K562 (cell line): Measurements from ENCODE around the gene ALG12. TPM values are rescaled to one million over a fixed set of nuclear protein-coding genes. Genes with fewer than 3 reads are reported as not detected.
A peak's percentile ranks its signal among the peaks of the same experiment; 100 is the strongest.

ENCODE experiments used
- ATAC-seq: fragments of 200-7000 bp; cut with Tn5 transposase; 3 replicates; pipeline ENCODE4 v1.9.1; 2020; ENCODE audit warnings: moderate library complexity
- BruUV-seq: library from RNA; stranded (reverse); fragments of 400-500 nt; replicated peaks from 2 replicates; lab custom pipeline; 2021; lab: Mats Ljungman, UMichigan
- CTCF ChIA-PET: fragments of 300-600 bp; formaldehyde crosslinking; extraction: SDS; loops from one replicate; lab custom pipeline; 2021; ENCODE audit warnings: low intra/inter-chr PET ratio; lab: Yijun Ruan, JAX
- POLR2A ChIA-PET: fragments of 300-600, 350-650 bp; sonication (Branson Sonifier 250); formaldehyde crosslinking; extraction: SDS; loops from one replicate; lab custom pipeline; 2021; ENCODE audit warnings: antibody characterized with exemption, inconsistent platforms; lab: Yijun Ruan, JAX
- DNase-seq, 4 experiments: peaks; one replicate each; pipeline versions ENCODE4 v3.0.0 to v3.0.0-alpha.2; 2011 to 2018; ENCODE audit warnings: low spot score in 3 of 4, mixed read lengths in 3 of 4; ENCODE audit errors: extremely low read depth in 1 of 4
- FAIRE-seq: peaks from 2 replicates; lab custom pipeline; 2011; peaks lifted over from hg19 to GRCh38; lab: Jason Lieb, UNC
- H2AFZ ChIP-seq: 2 replicates; pipeline ENCODE4 v1.6.0; 2011; ENCODE audit warnings: low read depth, low read length, control low read depth, inconsistent platforms
- H3K27ac ChIP-seq: fragments of 200-600 bp; 3 replicates; pipeline ENCODE4 v1.8.0; 2011; ENCODE audit warnings: low read depth, mild to moderate bottlenecking, control low read depth, inconsistent platforms, low read length, moderate library complexity, mixed read lengths; ENCODE audit errors: extremely low read depth
- H3K27me3 ChIP-seq, 2 experiments: fragments of 300-600 bp in 1 of 2; 2 replicates in 1 of 2; 3 replicates in 1 of 2; pipeline versions ENCODE4 v1.6.0 to v1.8.0; 2011; ENCODE audit warnings: inconsistent platforms in 2 of 2, low read length in 2 of 2, mild to moderate bottlenecking in 1 of 2, mixed read lengths in 1 of 2, moderate library complexity in 1 of 2; ENCODE audit not compliant: control insufficient read depth in 2 of 2, insufficient read depth in 2 of 2
- H3K36me3 ChIP-seq: fragments of 300-600 bp; 3 replicates; pipeline ENCODE4 v1.8.0; 2011; ENCODE audit warnings: mild to moderate bottlenecking, low read length, inconsistent platforms; ENCODE audit not compliant: control insufficient read depth, insufficient read depth
- H3K4me1 ChIP-seq, 2 experiments: fragments of 200-600 bp in 1 of 2; replicated peaks in 1 of 2; 2 replicates in 1 of 2; 3 replicates in 1 of 2; pipeline versions ENCODE4 v1.5.1 to v1.8.0; 2011; ENCODE audit warnings: inconsistent platforms in 2 of 2, low read length in 2 of 2, mild to moderate bottlenecking in 1 of 2, mixed read lengths in 1 of 2, moderate library complexity in 1 of 2; ENCODE audit not compliant: control insufficient read depth in 2 of 2, insufficient read depth in 2 of 2
- H3K4me2 ChIP-seq: 2 replicates; pipeline ENCODE4 v1.6.1; 2011; ENCODE audit warnings: low read length, control low read depth, inconsistent platforms, mixed read lengths; ENCODE audit not compliant: insufficient read depth
- H3K4me3 ChIP-seq: fragments of 200-600 bp; sonication (generic), shearing (Covaris generic); 2 replicates; pipeline ENCODE4 v1.5.1; 2016; ENCODE audit warnings: control low read depth, inconsistent platforms
- H3K79me2 ChIP-seq: fragments of 200-600 bp; 3 replicates; pipeline ENCODE4 v1.8.0; 2011; ENCODE audit warnings: low read length, inconsistent platforms; ENCODE audit not compliant: control insufficient read depth, insufficient read depth
- H3K9ac ChIP-seq, 2 experiments: 2 replicates each; pipeline versions ENCODE4 v1.6.0 to v1.6.1; 2011; ENCODE audit warnings: low read depth in 2 of 2, low read length in 2 of 2, control low read depth in 1 of 2, inconsistent platforms in 1 of 2, mild to moderate bottlenecking in 1 of 2, mixed read lengths in 1 of 2; ENCODE audit not compliant: insufficient read depth in 1 of 2
- H3K9me1 ChIP-seq: one replicate; pipeline ENCODE4 v1.6.0; 2011; ENCODE audit warnings: inconsistent platforms, mild to moderate bottlenecking, low read length, moderate library complexity; ENCODE audit not compliant: control insufficient read depth, insufficient read depth
- H3K9me3 ChIP-seq: replicated peaks from 2 replicates; pipeline ENCODE4 v1.5.1; 2011; ENCODE audit warnings: low read depth, low read length, inconsistent platforms; ENCODE audit not compliant: control insufficient read depth, insufficient read depth
- H4K20me1 ChIP-seq: replicated peaks from 2 replicates; pipeline ENCODE4 v1.6.1; 2011; ENCODE audit warnings: low read length, inconsistent platforms, mixed read lengths; ENCODE audit not compliant: control insufficient read depth, insufficient read depth
- HNRNPK ChIP-seq: fragments of 200-400 bp; formaldehyde crosslinking; IDR thresholded peaks from one replicate; pipeline ENCODE4 v1.6.1; 2018; ENCODE audit warnings: mild to moderate bottlenecking, low read depth, low read length; ENCODE audit not compliant: poor library complexity, severe bottlenecking
- NR2F6 ChIP-seq: fragments of 450-650 bp; formaldehyde crosslinking; IDR thresholded peaks from 2 replicates; pipeline ENCODE4 v1.4.0; 2020; ENCODE audit warnings: mild to moderate bottlenecking
- SPI1 ChIP-seq: IDR thresholded peaks from 2 replicates; pipeline ENCODE4 v1.6.1; 2011; ENCODE audit warnings: low read depth, low read length, control low read depth, borderline replicate concordance
- TOE1 ChIP-seq, 2 experiments: fragments of 450-650 bp in 1 of 2; sonication (generic) in 1 of 2; formaldehyde crosslinking in 1 of 2; IDR thresholded peaks; 2 replicates each; pipeline versions ENCODE4 v1.7.1 to v1.8.0; 2016 to 2022; ENCODE audit warnings: borderline replicate concordance in 2 of 2, mild to moderate bottlenecking in 2 of 2, antibody characterized with exemption in 1 of 2, inconsistent platforms in 1 of 2, low read depth in 1 of 2, missing genetic modification reagents in 1 of 2, moderate library complexity in 1 of 2
- WHSC1 ChIP-seq: IDR thresholded peaks from one replicate; pipeline ENCODE4 v1.6.1; 2012; ENCODE audit warnings: low read length, control low read depth, inconsistent platforms
- ZNF696 ChIP-seq: fragments of 250-450 bp; sonication (Bioruptor Pico); conservative IDR thresholded peaks from 2 replicates; pipeline ENCODE4 v1.4.0; 2020; ENCODE audit warnings: mild to moderate bottlenecking, moderate library complexity
- WGBS: fragments of 100-300 bp; shearing (Covaris generic); methylation state at CpG from one replicate; pipeline ENCODE4 v1.1.6; 2016; ENCODE audit warnings: low coverage, mixed read lengths; ENCODE audit not compliant: insufficient coverage; ENCODE audit errors: missing lambda C conversion rate; 5-methylcytosine and 5-hydroxymethylcytosine counted together
- in situ Hi-C: fragments of 300-500 bp; cut with MboI; formaldehyde crosslinking; loops from 4 replicates; pipeline ENCODE4 v1.15.0; 2018; ENCODE audit warnings: inconsistent platforms, mixed read lengths
- intact Hi-C: fragments of 100-400 bp; cut with micrococcal nuclease; formaldehyde crosslinking; loops from 2 replicates; pipeline ENCODE4 v1.14.2; 2022
- polyA plus RNA-seq, 8 experiments: library from polyadenylated mRNA; depleted of rRNA in 4 of 8; stranded (reverse) in 5 of 8; unstranded in 3 of 8; fragments of >200 nt; fragmentation: Nextera tagmentation in 2 of 8; fragmentation: Illumina TruSeq in 1 of 8; extraction: Ambion mirVana in 2 of 8; extraction: Trizol in 1 of 8; gene quantifications; 2 replicates each; pipeline versions ENCODE4 v1.2.1 to v1.2.3, GENCODE V29; 2011 to 2014; ENCODE audit warnings: inconsistent platforms in 1 of 8, missing spikeins in 1 of 8
- total RNA-seq, 7 experiments: library from RNA; depleted of rRNA in 6 of 7; stranded (reverse); fragments of >200 nt in 6 of 7; fragmentation: Illumina TruSeq in 2 of 7; extraction: Trizol in 2 of 7; gene quantifications; 2 replicates each; pipeline versions ENCODE4 v1.2.1 to v1.2.3, GENCODE V29; 2011 to 2021; ENCODE audit warnings: low replicate concordance in 1 of 7
- TF ChIP-seq, protein P1 (sequence below), 2 experiments: fragments of 450-650 bp; IDR thresholded peaks; 2 replicates each; pipeline ENCODE4 v1.6.1; 2016; ENCODE audit warnings: mild to moderate bottlenecking in 2 of 2, borderline replicate concordance in 1 of 2, low read depth in 1 of 2, moderate library complexity in 1 of 2
- TF ChIP-seq, protein P2 (sequence below), 2 experiments: IDR thresholded peaks; 2 replicates each; pipeline ENCODE4 v1.6.1; 2011; ENCODE audit warnings: borderline replicate concordance in 1 of 2, control low read depth in 1 of 2, low read depth in 1 of 2, low read length in 1 of 2, mild to moderate bottlenecking in 1 of 2, mixed read lengths in 1 of 2, moderate library complexity in 1 of 2; ENCODE audit not compliant: insufficient read depth in 1 of 2, insufficient read length in 1 of 2, poor library complexity in 1 of 2, severe bottlenecking in 1 of 2; ENCODE audit errors: extremely low read depth in 1 of 2
- TF ChIP-seq, protein P3 (sequence below): fragments of 450-650 bp; IDR thresholded peaks from 2 replicates; pipeline ENCODE4 v1.6.1; 2014; ENCODE audit warnings: low read depth, mild to moderate bottlenecking, moderate library complexity, borderline replicate concordance

ALG12 gene
- total and polyA plus RNA-seq, 9 of the 15 experiments (the other 6 are each of a cell fraction or from before 2014, with no cell fraction given): 0.20 to 8.5 (median 3.4) TPM

DNA sequence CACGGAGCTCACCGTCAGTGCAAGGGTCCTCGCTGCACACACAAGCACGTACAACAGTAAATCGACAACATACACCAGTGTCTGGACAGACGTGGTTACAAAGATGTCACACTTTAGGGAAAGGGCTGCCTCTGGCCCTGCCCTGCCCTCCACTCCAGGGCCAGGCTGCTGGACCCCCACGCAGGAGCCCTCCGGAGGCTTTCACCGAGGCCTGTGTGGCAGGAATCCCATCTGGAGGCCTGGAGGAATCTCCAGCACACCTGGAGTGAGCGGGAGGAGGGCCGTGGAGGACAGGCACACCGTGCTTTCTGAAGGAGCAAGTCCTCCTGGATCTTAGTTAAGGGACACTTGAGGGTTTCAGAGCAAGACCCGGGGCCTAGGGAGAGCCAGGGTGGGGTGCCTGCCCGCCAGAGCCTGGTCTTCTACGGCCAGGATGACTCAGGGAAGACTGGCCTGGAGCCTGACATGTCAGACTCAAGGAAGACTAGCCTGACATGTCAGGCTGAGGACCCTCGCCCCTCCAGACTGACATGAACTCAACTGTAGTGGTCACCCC is 40.2 kb upstream of the ALG12 start:
- H3K9me3 ChIP-seq: no peaks in the 10 kb centered on the region
- H3K27me3 ChIP-seq: no peaks in the 10 kb centered on the region
- BruUV-seq: no TSS peak
- peaks cover 17% of the 10 kb centered on the region; the same call in 1 of the 3 replicates for H3K36me3 ChIP-seq
- peak overlapping the region; percentile 94; the same call in 1 of the 3 replicates for H3K27ac ChIP-seq
- no peak overlapping the region for H3K4me3 ChIP-seq
- CTCF ChIA-PET: no interaction called here
- H3K9ac ChIP-seq: peak overlapping the region; percentile 88 to 95; a peak in 3 of 4 replicates
- H4K20me1 ChIP-seq: peaks cover 15% of the 10 kb centered on the region
- H3K9me1 ChIP-seq: no peaks in the 10 kb centered on the region
- H3K4me1 ChIP-seq: peaks cover 18 to 84% of the 10 kb centered on the region in 2 experiments
- ATAC-seq (no peak), DNase-seq (no peak), FAIRE-seq (no peak)
- in situ Hi-C loops (no loop called here), intact Hi-C loops (no loop called here)
- 71% methylated on average over 12 of the region's 16 CpGs for WGBS
- H2AFZ ChIP-seq: no peak overlapping the region
- H3K4me2 ChIP-seq: no peak overlapping the region
- H3K79me2 ChIP-seq: peaks cover 35% of the 10 kb centered on the region
- POLR2A ChIA-PET: interaction anchor here (0.6 to 1.1 kb wide), 2 partner anchors 13 to 15 kb away, joined by 5 read pairs; no protein-coding TSS in a partner anchor
- TF ChIP-seq, protein P1, sequence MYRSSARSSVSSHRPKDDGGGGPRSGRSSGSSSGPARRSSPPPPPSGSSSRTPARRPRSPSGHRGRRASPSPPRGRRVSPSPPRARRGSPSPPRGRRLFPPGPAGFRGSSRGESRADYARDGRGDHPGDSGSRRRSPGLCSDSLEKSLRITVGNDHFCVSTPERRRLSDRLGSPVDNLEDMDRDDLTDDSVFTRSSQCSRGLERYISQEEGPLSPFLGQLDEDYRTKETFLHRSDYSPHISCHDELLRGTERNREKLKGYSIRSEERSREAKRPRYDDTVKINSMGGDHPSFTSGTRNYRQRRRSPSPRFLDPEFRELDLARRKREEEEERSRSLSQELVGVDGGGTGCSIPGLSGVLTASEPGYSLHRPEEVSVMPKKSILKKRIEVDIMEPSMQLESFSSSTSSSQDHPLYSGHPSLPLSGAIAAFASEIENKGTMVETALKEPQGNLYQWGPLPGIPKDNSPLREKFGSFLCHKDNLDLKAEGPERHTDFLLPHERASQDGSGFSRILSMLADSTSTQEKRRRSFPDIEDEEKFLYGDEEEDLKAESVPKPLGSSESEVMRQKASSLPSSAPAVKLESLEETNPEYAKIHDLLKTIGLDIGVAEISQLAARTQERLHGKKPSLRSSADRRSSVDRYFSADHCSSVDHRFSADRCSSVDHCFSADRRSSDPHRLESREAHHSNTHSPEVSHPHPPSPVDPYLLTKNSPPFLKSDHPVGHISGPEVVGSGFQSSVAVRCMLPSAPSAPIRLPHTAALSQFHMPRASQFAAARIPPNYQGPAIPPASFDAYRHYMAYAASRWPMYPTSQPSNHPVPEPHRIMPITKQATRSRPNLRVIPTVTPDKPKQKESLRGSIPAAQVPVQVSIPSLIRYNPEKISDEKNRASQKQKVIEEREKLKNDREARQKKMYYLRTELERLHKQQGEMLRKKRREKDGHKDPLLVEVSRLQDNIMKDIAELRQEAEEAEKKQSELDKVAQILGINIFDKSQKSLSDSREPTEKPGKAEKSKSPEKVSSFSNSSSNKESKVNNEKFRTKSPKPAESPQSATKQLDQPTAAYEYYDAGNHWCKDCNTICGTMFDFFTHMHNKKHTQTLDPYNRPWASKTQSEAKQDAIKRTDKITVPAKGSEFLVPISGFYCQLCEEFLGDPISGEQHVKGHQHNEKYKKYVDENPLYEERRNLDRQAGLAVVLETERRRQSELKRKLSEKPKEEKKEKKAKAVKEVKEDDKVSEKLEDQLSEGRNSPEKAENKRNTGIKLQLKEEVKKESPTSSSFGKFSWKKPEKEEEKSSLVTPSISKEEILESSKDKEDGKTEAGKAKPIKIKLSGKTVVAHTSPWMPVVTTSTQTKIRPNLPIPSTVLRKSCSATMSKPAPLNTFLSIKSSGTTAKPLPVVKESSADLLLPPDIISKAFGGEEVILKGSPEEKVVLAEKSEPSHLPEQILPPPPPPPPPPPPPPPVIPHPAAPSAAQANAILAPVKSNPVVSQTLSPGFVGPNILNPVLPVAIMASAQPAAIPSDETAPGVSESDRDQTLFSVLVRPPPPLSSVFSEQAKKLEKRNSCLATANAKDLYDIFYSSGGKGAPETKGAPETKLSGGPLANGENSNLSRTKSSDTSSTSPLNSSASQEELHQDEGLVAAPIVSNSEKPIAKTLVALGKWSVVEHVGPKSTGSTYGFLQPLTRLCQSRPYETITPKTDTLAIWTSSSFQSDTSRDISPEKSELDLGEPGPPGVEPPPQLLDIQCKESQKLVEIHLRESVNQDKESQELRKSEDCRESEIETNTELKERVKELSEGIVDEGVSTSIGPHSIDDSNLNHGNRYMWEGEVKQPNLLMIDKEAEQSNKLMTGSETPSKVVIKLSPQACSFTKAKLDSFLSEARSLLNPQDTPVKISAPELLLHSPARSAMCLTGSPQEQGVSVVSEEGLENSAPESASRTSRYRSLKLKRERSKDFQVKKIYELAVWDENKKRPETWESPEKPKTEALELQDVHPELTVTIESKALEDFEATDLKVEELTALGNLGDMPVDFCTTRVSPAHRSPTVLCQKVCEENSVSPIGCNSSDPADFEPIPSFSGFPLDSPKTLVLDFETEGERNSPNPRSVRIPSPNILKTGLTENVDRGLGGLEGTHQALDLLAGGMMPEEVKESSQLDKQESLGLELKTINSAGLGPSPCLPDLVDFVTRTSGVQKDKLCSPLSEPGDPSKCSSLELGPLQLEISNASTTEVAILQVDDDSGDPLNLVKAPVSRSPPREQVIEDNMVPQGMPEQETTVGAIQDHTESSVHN (IDR thresholded peaks at IDR 0.05; ENCODE audit: borderline replicate concordance in 1 of 2, low read depth in 1 of 2): no peak
- TF ChIP-seq, protein P2, sequence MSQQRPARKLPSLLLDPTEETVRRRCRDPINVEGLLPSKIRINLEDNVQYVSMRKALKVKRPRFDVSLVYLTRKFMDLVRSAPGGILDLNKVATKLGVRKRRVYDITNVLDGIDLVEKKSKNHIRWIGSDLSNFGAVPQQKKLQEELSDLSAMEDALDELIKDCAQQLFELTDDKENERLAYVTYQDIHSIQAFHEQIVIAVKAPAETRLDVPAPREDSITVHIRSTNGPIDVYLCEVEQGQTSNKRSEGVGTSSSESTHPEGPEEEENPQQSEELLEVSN (IDR thresholded peaks at IDR 0.05; ENCODE audit: borderline replicate concordance in 1 of 2, extremely low read depth in 1 of 2, insufficient read depth in 1 of 2, insufficient read length in 1 of 2, low read depth in 1 of 2, low read length in 1 of 2, poor library complexity in 1 of 2, severe bottlenecking in 1 of 2): no peak
- TF ChIP-seq ZNF696 (CRISPR knock-in tag) (no peak), NR2F6 (no peak), HNRNPK (no peak), SPI1 (no peak), WHSC1 (no peak), TOE1 (IDR thresholded peaks at IDR 0.05; ENCODE audit: borderline replicate concordance) (no peak), TOE1 (CRISPR knock-in tag; IDR thresholded peaks at IDR 0.05; ENCODE audit: borderline replicate concordance, low read depth) (no peak)
- TF ChIP-seq, protein P3, sequence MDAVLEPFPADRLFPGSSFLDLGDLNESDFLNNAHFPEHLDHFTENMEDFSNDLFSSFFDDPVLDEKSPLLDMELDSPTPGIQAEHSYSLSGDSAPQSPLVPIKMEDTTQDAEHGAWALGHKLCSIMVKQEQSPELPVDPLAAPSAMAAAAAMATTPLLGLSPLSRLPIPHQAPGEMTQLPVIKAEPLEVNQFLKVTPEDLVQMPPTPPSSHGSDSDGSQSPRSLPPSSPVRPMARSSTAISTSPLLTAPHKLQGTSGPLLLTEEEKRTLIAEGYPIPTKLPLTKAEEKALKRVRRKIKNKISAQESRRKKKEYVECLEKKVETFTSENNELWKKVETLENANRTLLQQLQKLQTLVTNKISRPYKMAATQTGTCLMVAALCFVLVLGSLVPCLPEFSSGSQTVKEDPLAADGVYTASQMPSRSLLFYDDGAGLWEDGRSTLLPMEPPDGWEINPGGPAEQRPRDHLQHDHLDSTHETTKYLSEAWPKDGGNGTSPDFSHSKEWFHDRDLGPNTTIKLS: no peak
